Islet of Langerhans (tissue), 1 donor: Measurements from ENCODE around the gene MOG.

Experiments
- FAIRE-seq: peaks from one replicate; lab custom pipeline; 2011; peaks lifted over from hg19 to GRCh38; lab: Jason Lieb, UNC

Gene MOG

DNA sequence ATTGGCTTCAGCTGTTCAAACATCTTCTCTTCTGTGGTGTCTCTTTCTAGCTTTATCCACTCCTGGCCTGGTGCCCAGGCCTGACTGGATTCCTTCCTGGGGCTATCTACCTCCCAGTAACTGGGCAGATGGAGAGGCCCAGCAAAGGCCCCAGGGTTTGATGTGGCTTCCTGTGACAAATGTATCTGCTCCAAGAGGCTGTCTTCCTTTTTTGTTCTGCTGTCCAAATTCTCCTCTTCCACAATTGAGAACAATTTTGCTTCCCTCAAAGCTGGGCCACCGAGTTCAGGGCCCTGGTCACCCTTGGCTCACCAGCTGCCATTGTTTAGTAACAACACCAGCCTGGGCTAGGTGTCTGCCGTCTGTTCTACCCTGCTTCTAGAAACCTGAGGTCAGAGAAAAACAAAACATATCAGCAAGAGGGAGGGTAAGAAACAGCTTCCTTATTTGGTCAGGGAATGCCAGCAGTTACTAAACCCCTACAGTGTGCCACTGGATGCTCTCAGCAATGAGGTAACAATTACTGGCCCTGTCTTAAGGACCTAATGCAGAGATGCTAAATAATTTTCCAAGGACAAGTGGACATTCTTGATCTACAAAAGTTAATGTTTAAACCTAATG, 20.2 kb downstream of the MOG start:
- FAIRE-seq, result no peak

DNA sequence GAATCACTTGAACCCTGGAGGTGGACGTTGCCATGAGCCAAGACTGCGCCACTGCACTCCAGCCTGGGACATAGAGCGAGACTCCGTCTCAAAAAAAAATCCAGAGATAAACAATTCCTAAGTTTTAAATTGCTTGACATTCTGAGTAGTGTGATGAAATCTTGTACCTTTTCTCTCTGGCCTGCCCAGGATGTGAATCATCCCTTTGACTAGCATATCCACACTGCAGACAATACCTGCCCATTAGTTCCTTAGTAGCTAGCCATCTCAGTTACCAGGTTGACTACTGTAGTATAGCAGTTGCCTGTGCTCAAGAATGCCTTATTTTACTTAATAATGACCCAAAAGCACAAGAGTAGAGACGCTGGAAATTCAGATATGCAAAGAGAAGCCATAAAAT, 21.2 kb downstream of the MOG start:
- FAIRE-seq, result no peak

GRCh38 chr6:29679962-29680361, 23.1 kb downstream of the MOG start:
- FAIRE-seq, result no peak

GRCh38 chr6:29680416-29680815, 23.5 kb downstream of the MOG start:
- no peak for FAIRE-seq

GRCh38 chr6:29680904-29681303, 24.0 kb downstream of the MOG start, which contains the start of gene ZFP57:
TSS of gene ZFP57 (minus strand) at chr6:29681152. CDS start at chr6:29677003, 4,149 bp downstream.
- FAIRE-seq, result no peak

DNA sequence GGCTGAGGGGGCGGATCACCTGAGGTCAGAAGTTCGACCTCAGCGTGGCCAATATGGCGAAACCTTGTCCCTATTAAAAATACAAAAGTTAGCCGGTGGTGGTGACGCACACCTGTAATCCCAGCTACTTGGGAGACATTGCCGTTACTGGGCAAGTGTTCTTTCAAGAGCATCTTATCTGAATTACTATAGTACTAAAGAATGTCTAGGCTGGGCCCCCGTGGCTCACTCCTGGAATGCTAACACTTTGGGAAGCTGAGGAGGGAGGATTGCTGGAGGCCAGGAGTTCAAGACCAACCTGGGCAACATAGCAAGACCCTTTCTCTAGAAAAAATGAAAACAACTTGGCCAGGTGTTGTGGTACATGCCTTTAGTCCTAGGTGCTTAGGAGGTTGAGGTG, 24.9 kb downstream of the MOG start:
- no peak for FAIRE-seq

DNA sequence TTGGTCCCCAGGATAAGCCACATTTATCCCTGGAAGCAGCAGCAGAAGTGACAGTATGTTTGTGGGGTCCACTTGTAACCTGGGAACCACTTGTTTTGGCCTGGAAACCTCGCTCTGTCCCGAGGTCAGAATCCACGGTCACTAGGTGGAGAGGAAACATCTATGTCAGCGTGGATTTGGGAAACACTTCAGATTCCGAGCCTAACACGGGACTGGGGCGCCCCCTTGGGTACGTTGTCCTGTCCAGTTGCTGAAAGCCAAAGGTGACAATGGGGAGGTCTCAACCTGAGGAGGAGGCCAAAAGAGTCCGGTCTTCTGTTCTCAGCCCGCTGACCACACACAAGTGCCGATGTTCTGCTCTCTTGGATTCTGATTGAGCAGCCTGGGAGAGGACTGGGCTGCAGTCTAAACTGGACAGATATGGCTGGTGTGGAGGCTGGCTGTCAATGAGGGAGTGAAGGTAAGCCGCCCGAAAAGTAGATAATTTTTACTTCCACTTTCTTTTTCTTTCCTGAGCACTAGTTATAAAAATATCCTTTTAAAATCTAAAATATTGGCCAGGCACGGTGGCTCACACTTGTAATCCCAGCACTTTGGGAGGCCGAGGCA, 28.9 kb downstream of the MOG start:
- FAIRE-seq, result no peak

DNA sequence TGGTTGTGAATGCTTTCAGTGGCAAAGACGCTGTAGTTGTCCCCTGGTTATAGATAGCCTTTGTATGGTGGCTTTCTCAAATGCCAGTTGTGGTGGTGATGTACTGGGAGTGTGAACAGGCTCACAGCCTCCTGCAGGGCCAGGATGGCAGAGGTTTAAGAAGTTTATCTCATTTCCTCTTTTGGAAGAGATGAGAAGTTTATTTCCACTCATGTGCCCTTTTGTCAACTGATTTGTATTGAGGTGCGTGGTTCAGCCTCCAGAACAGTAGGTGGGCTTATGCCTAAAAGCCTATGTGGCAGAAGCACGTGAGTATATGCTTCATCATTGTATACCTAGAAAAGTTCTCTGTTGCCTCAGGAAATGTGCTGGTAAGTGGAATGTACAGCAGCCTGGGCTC, 37.7 kb downstream of the MOG start:
- no peak for FAIRE-seq

DNA sequence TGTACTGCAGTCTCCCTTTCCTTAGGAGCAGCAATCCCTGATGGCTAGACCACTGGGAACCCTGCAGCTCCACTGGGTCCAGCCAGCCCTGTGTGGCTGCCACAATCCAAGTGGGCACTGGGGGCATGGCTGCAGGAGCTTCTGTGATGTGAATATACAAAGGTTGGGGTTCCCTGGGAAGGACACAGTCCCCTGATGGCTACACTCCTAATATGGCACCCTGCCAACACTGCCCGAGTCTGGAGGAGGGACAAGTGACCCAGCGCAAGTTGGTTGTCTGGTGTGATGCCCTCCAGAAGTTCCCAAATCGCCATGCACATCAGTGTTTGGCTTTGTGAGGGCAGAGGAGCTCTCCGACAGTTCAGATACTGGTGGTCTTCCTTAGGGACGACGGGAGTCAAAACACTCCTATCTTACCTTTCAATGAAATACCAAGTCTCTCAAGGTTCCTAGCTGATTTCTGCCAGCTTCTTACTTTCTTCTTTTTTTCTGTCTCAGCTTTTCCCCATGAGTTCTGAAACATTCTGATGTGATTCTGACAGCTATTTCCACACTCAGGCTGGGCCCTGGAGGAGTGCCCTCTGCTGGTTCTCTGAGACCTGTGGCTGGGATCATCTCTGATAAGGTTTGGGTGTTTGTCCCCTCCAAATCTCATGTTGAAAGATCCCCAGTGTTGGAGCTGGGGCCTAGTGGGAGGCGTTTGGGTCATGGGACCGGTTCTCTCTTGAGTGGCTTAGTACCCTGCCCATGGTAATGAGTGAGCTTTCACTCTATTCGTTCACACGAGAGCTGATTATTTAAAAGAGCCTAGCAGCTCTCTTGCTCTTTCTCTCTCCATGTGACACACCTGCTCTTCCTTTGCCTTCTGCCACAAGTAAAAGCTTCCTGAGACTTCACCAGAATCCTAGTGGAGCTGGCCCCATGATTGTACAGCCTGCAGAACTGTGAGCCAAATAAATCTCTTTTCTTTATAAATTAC, 39.5 kb downstream of the MOG start:
- FAIRE-seq, result no peak

GRCh38 chr6:29702519-29703103, 45.7 kb downstream of the MOG start:
- no peak for FAIRE-seq

DNA sequence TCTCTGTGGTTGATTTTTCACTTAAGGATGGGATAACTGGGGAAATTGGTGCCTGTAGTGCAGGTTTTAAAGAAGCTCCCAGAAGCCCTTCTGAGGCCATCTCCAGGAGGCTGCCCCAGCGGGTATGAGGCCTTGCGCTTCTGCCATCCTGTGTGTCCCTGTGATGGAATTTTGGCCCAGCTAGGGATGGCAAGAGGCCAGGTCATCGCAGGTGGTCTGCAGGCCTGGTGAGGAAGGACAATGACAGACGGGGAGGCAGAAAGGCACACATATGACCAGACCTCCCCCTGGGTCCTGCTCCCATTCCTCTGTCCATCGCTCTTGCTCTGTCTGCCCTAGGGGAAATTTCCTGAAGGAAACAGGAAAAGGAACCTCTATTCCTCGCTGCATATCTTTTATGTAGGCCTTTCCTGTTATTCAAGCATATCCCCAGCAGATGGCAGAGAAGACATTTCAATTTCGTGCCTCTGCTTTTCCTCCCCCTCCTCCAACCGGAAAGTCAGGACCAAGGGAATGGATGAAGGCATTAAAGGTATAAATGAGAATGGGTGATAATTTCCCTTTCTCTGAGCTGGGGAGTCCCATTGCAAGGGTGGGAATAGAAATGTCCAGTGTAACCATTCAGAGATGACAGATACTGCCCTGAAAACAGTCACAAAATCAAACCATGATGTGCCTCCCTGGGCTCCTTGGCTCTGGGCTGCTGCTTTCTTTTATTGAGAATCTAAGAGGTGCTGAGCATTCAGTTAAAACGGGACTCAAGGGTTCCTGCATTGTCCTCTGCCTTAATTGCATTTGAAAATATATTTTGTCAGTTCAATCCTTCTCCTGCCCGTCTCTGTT, 48.7 kb downstream of the MOG start:
- no peak for FAIRE-seq

DNA sequence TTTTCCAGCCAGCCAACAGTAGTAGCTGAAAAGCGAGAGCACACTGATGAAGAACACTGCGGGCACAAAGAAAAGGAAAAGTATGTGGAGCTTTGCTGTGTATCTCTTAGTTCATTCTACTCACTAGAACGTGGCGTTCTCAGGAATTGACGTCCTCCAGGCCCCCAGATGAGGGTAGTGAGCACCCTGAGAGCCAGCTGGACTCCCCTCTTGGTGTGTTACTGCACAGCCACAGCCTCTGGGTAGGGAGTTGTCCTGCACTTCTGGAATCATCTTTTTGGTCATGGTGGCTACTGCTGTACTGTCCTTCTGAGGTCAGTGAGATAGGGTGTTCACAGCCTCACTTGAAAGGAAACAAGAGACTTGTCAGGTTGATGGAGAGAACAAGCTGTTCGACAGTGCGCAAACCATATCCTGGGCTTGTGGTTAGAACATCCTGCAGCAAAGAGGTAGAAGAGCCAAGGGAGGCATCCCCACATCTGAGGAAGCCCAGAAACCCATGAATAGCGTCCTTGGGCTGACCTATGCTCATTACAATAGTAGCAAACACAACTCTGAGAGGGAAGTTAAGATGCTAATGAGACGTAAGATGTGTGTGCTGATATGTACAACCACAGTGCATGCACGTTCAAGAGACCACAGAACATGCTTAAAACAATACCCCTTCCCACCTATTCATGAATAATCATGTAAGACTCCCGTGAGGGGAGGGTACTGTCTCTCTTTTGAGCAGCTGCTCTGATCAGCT, 51.7 kb downstream of the MOG start:
- FAIRE-seq, result no peak

GRCh38 chr6:29709188-29709587, 52.3 kb downstream of the MOG start:
- FAIRE-seq, result no peak

DNA sequence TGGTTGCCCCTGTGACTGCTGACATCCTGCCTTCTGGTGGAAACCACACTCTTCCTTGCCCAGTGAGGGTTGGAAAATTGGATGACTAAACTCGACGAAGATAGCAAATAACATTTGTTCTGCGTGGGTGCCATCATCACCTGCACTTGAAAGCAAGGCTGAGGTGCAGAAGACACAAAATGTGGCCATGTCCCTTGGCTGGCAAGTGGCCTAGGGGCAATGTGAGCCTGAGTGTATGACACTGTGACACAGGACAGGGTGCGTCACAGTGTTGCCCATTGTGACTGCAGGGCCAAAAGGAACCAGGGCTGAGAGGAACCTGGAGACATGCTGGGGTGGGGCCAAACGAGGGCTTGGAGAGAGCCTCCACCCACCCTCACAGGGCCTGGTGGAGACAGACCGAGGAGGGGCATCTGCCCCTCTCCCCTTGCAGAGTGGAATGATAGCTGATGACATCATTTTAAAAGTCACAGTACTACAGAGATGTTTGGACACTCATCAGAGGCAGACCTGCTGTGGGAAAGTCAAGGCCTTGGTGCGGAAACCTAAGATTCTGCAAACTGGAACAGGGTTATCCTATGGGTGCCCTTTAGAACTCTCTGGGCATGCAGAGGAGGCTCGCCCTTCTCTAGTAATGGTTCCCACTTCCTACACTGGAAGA, 53.5 kb downstream of the MOG start:
- FAIRE-seq, result no peak

DNA sequence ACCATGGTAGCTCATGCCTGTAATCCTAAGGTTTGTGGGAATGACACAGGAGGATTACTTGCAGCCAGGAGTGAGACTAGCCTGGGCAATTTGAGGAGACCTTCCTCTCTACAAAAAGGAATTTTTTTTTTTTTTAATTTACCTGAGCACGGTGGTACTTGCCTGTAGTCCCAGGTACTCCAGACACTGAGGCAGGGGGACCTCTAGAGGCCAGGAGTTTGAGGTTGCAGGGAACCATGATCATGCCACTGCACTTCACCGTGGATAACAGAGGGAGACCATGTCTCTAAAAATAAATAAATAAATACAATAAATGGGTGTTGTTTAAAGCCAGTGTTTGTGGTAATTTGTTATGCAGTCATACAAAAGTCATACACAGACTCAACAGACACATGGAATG, 64.0 kb downstream of the MOG start:
- no peak for FAIRE-seq
